HepG2 (cell line): ENCODE data around the gene UBE2G2. TPM values are rescaled to one million over a fixed set of nuclear protein-coding genes. Genes with fewer than 3 reads are reported as not detected.

ENCODE experiments used
- ATAC-seq: fragments of 200-7000 bp; cut with Tn5 transposase; 3 replicates; pipeline ENCODE4 v1.9.1; 2020; ENCODE audit warnings: mild to moderate bottlenecking, moderate library complexity
- BruUV-seq: library from RNA; stranded (reverse); fragments of 400-500 nt; replicated peaks from 2 replicates; lab custom pipeline; 2021; lab: Mats Ljungman, UMichigan
- CTCF ChIA-PET: fragments of 300-600 bp; formaldehyde crosslinking; extraction: SDS; loops from one replicate; lab custom pipeline; 2021; ENCODE audit warnings: low total read pairs, inconsistent platforms, low intra/inter-chr PET ratio; lab: Yijun Ruan, JAX
- POLR2A ChIA-PET: fragments of 350-600 bp; sonication (Branson Sonifier 250); formaldehyde crosslinking; loops from one replicate; lab custom pipeline; 2020; ENCODE audit warnings: antibody characterized with exemption, inconsistent platforms; lab: Yijun Ruan, JAX
- DNase-seq: peaks from one replicate; pipeline ENCODE4 v3.0.0-alpha.2; 2015; ENCODE audit warnings: low spot score
- FAIRE-seq: peaks from 3 replicates; lab custom pipeline; 2011; peaks lifted over from hg19 to GRCh38; lab: Jason Lieb, UNC
- H2AFZ ChIP-seq: one replicate; pipeline ENCODE4 v1.6.1; 2011; ENCODE audit warnings: low read length, inconsistent platforms
- H3K27ac ChIP-seq: fragments of 300-600 bp; 3 replicates; pipeline ENCODE4 v1.8.0; 2011; ENCODE audit warnings: mixed run types, mild to moderate bottlenecking, mixed read lengths, low read length, inconsistent platforms; ENCODE audit not compliant: insufficient read depth; ENCODE audit errors: extremely low read length
- H3K27me3 ChIP-seq, 2 experiments: fragments of 200-600 bp in 1 of 2; 2 replicates in 1 of 2; 3 replicates in 1 of 2; pipeline versions ENCODE4 v1.6.0 to v1.8.0; 2011; ENCODE audit warnings: low read length in 2 of 2, mild to moderate bottlenecking in 2 of 2, moderate library complexity in 2 of 2, inconsistent platforms in 1 of 2; ENCODE audit not compliant: insufficient read depth in 2 of 2, control insufficient read depth in 1 of 2
- H3K36me3 ChIP-seq, 2 experiments: fragments of 200-600 bp in 1 of 2; replicated peaks in 1 of 2; 2 replicates in 1 of 2; 3 replicates in 1 of 2; pipeline versions ENCODE4 v1.5.1 to v1.8.0; 2011; ENCODE audit warnings: low read length in 2 of 2, inconsistent platforms in 1 of 2; ENCODE audit not compliant: insufficient read depth in 2 of 2, control insufficient read depth in 1 of 2
- H3K4me1 ChIP-seq: 2 replicates; pipeline ENCODE4 v1.5.1; 2012; ENCODE audit warnings: low read length, inconsistent platforms; ENCODE audit not compliant: insufficient read depth
- H3K4me2 ChIP-seq: 2 replicates; pipeline ENCODE4 v1.6.0; 2011; ENCODE audit warnings: low read depth, low read length, inconsistent platforms
- H3K4me3 ChIP-seq, 3 experiments: fragments of 200-600 bp in 1 of 3; sonication (generic), shearing (Covaris generic) in 1 of 3; replicated peaks in 1 of 3; 2 replicates each; pipeline ENCODE4 v1.5.1; 2011 to 2016; ENCODE audit warnings: low read length in 3 of 3, inconsistent platforms in 2 of 3, low read depth in 2 of 3, mild to moderate bottlenecking in 2 of 3, control low read depth in 1 of 3, mixed read lengths in 1 of 3; ENCODE audit not compliant: insufficient read depth in 1 of 3
- H3K79me2 ChIP-seq: one replicate; pipeline ENCODE4 v1.6.1; 2011; ENCODE audit warnings: low read length, inconsistent platforms; ENCODE audit not compliant: insufficient read depth
- H3K9ac ChIP-seq: 2 replicates; pipeline ENCODE4 v1.6.0; 2011; ENCODE audit warnings: mild to moderate bottlenecking, low read depth, low read length, inconsistent platforms; ENCODE audit not compliant: insufficient read depth
- H3K9me3 ChIP-seq: 2 replicates; pipeline ENCODE4 v1.5.1; 2012; ENCODE audit warnings: mild to moderate bottlenecking, low read length
- H4K20me1 ChIP-seq: 2 replicates; pipeline ENCODE4 v1.6.0; 2011; ENCODE audit warnings: inconsistent platforms, mild to moderate bottlenecking, low read length, moderate library complexity; ENCODE audit not compliant: insufficient read depth
- ASH2L ChIP-seq: fragments of 300-600, 200-600 bp; sonication (generic); IDR thresholded peaks from 2 replicates; pipeline ENCODE4 v1.7.0; 2017; ENCODE audit warnings: low read depth, mild to moderate bottlenecking, moderate library complexity, mixed read lengths, low read length; ENCODE audit not compliant: insufficient read length
- CREBL2 ChIP-seq: sonication (generic); formaldehyde crosslinking; IDR thresholded peaks from 2 replicates; pipeline ENCODE4 v1.8.1; 2023; ENCODE audit warnings: missing genetic modification reagents, mild to moderate bottlenecking, borderline replicate concordance
- GZF1 ChIP-seq: sonication (generic); formaldehyde crosslinking; IDR thresholded peaks from 2 replicates; pipeline ENCODE4 v1.5.1; 2020; ENCODE audit warnings: mild to moderate bottlenecking, missing genetic modification reagents
- HNRNPLL ChIP-seq: fragments of 200-400 bp; formaldehyde crosslinking; IDR thresholded peaks from 2 replicates; pipeline ENCODE4 v1.6.1; 2017; ENCODE audit warnings: mild to moderate bottlenecking, low read depth, low read length; ENCODE audit not compliant: poor library complexity, severe bottlenecking
- IRF2 ChIP-seq: IDR thresholded peaks from 2 replicates; pipeline ENCODE4 v1.6.1; 2018; ENCODE audit warnings: missing genetic modification reagents, missing compliant biosample characterization
- MIXL1 ChIP-seq: IDR thresholded peaks from 2 replicates; pipeline ENCODE4 v1.6.1; 2016
- NR2F6 ChIP-seq, 2 experiments: IDR thresholded peaks; 2 replicates each; pipeline ENCODE4 v1.6.1; 2016; ENCODE audit warnings: antibody characterized with exemption in 1 of 2, mild to moderate bottlenecking in 1 of 2
- PATZ1 ChIP-seq: sonication (generic); formaldehyde crosslinking; IDR thresholded peaks from 2 replicates; pipeline ENCODE4 v1.4.0; 2020; ENCODE audit warnings: missing genetic modification reagents
- PPARG ChIP-seq: conservative IDR thresholded peaks from 2 replicates; pipeline ENCODE4 v1.6.1; 2016; ENCODE audit warnings: missing biosample characterization, missing genetic modification reagents
- ZNF747 ChIP-seq: sonication (generic); formaldehyde crosslinking; IDR thresholded peaks from 2 replicates; pipeline ENCODE4 v1.8.1; 2023; ENCODE audit warnings: missing genetic modification reagents, mild to moderate bottlenecking, borderline replicate concordance
- WGBS: methylation state at CpG from one replicate; pipeline ENCODE4 v1.1.6; 2017; ENCODE audit warnings: low lambda C conversion rate; 5-methylcytosine and 5-hydroxymethylcytosine counted together
- in situ Hi-C: cut with HindIII; loops from 2 replicates; pipeline ENCODE4 v1.10.0; 2017; ENCODE audit warnings: low pct_unique_long_range_greater_than_20kb; ENCODE audit not compliant: extremely low pct_ligation_motif_present
- intact Hi-C: fragments of 100-400 bp; cut with micrococcal nuclease; formaldehyde crosslinking; loops from one replicate; pipeline ENCODE4 v1.10.0; 2022; ENCODE audit not compliant: unreplicated experiment
- polyA plus RNA-seq, 8 experiments: library from polyadenylated mRNA; depleted of rRNA in 3 of 8; stranded (reverse) in 7 of 8; unstranded in 1 of 8; fragments of >200 nt; fragmentation: Illumina TruSeq in 4 of 8; extraction: Trizol in 4 of 8; gene quantifications; 2 replicates each; pipeline versions ENCODE4 v1.2.1 to v1.2.3, GENCODE V29; 2011 to 2016; ENCODE audit warnings: low read depth in 4 of 8, missing spikeins in 1 of 8, mixed read lengths in 1 of 8; ENCODE audit not compliant: insufficient read depth in 1 of 8
- total RNA-seq, 5 experiments: library from RNA; depleted of rRNA; stranded (reverse); fragments of >200 nt; fragmentation: Illumina TruSeq; extraction: Trizol; gene quantifications; 2 replicates each; pipeline ENCODE4 v1.2.3, GENCODE V29; 2016; ENCODE audit warnings: low read depth in 1 of 5
- TF ChIP-seq, protein P1 (sequence below): IDR thresholded peaks from 2 replicates; pipeline ENCODE4 v1.6.1; 2016; ENCODE audit warnings: missing genetic modification reagents, missing compliant biosample characterization
- TF ChIP-seq, protein P2 (sequence below): sonication (generic); formaldehyde crosslinking; IDR thresholded peaks from 2 replicates; pipeline ENCODE4 v1.9.0; 2022; ENCODE audit warnings: low read depth, missing genetic modification reagents
- TF ChIP-seq, protein P3 (sequence below): sonication (generic); formaldehyde crosslinking; IDR thresholded peaks from 2 replicates; pipeline ENCODE4 v1.4.0; 2020; ENCODE audit warnings: missing genetic modification reagents, borderline replicate concordance

UBE2G2 gene
- total and polyA plus RNA-seq, 2 of the 13 experiments (the other 11 are each of a cell fraction or from before 2014, with no cell fraction given), result 55.4 to 92.0 TPM

GRCh38 chr21:44836349-44836665 lies 34.7 kb upstream of the UBE2G2 start:
- POLR2A ChIA-PET, result no interaction called here
- no peaks in the 10 kb centered on the region for H3K36me3 ChIP-seq
- peaks cover 40% of the 10 kb centered on the region for H3K4me1 ChIP-seq
- FAIRE-seq (no peak), ATAC-seq (no peak), DNase-seq (no peak)
- H2AFZ ChIP-seq, result no peak overlapping the region
- in situ Hi-C loops (no loop called here), intact Hi-C loops (no loop called here)
- H3K9ac ChIP-seq, result no peak overlapping the region
- no TSS peak for BruUV-seq
- no peaks in the 10 kb centered on the region for H3K9me3 ChIP-seq
- no peaks in the 10 kb centered on the region for H4K20me1 ChIP-seq
- H3K27ac ChIP-seq, result no peak overlapping the region
- peaks cover 6 to 36% of the 10 kb centered on the region in 2 experiments; a peak in 4 of 5 replicates for H3K27me3 ChIP-seq
- CTCF ChIA-PET, result no interaction called here
- no peaks in the 10 kb centered on the region for H3K79me2 ChIP-seq
- peak overlapping the region; percentile 88 for H3K4me2 ChIP-seq
- H3K4me3 ChIP-seq, result peak overlapping the region in 1 of 3 experiments; percentile 68; a peak in 2 of 6 replicates
- 0% methylated on average over 2 of the region's 3 CpGs for WGBS
- TF ChIP-seq ZNF747 (no peak), MIXL1 (CRISPR knock-in tag) (no peak), HNRNPLL (no peak), PATZ1 (no peak), GZF1 (CRISPR knock-in tag) (no peak), PPARG (CRISPR knock-in tag) (no peak), IRF2 (CRISPR knock-in tag) (no peak), ASH2L (no peak), CREBL2 (CRISPR knock-in tag) (no peak), NR2F6 (IDR thresholded peaks at IDR 0.05) (no peak), NR2F6 (CRISPR knock-in tag; IDR thresholded peaks at IDR 0.05) (no peak)
- TF ChIP-seq, protein P1, sequence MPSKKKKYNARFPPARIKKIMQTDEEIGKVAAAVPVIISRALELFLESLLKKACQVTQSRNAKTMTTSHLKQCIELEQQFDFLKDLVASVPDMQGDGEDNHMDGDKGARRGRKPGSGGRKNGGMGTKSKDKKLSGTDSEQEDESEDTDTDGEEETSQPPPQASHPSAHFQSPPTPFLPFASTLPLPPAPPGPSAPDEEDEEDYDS (CRISPR knock-in tag), result no peak
- TF ChIP-seq, protein P2, sequence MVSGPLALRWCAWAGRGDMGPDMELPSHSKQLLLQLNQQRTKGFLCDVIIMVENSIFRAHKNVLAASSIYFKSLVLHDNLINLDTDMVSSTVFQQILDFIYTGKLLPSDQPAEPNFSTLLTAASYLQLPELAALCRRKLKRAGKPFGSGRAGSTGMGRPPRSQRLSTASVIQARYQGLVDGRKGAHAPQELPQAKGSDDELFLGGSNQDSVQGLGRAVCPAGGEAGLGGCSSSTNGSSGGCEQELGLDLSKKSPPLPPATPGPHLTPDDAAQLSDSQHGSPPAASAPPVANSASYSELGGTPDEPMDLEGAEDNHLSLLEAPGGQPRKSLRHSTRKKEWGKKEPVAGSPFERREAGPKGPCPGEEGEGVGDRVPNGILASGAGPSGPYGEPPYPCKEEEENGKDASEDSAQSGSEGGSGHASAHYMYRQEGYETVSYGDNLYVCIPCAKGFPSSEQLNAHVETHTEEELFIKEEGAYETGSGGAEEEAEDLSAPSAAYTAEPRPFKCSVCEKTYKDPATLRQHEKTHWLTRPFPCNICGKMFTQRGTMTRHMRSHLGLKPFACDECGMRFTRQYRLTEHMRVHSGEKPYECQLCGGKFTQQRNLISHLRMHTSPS (CRISPR knock-in tag), result no peak
- TF ChIP-seq, protein P3, sequence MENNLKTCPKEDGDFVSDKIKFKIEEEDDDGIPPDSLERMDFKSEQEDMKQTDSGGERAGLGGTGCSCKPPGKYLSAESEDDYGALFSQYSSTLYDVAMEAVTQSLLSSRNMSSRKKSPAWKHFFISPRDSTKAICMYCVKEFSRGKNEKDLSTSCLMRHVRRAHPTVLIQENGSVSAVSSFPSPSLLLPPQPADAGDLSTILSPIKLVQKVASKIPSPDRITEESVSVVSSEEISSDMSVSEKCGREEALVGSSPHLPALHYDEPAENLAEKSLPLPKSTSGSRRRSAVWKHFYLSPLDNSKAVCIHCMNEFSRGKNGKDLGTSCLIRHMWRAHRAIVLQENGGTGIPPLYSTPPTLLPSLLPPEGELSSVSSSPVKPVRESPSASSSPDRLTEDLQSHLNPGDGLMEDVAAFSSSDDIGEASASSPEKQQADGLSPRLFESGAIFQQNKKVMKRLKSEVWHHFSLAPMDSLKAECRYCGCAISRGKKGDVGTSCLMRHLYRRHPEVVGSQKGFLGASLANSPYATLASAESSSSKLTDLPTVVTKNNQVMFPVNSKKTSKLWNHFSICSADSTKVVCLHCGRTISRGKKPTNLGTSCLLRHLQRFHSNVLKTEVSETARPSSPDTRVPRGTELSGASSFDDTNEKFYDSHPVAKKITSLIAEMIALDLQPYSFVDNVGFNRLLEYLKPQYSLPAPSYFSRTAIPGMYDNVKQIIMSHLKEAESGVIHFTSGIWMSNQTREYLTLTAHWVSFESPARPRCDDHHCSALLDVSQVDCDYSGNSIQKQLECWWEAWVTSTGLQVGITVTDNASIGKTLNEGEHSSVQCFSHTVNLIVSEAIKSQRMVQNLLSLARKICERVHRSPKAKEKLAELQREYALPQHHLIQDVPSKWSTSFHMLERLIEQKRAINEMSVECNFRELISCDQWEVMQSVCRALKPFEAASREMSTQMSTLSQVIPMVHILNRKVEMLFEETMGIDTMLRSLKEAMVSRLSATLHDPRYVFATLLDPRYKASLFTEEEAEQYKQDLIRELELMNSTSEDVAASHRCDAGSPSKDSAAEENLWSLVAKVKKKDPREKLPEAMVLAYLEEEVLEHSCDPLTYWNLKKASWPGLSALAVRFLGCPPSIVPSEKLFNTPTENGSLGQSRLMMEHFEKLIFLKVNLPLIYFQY (CRISPR knock-in tag), result no peak
